ENCODE results near the gene TOGARAM1.

- TF ChIP-seq CTCF (conservative IDR thresholded peaks at IDR 0.05) (no peak), EZH2 (IDR thresholded peaks at IDR 0.05; ENCODE audit: low read depth) (no peak)
Observed at GRCh38 chr14:44990533-44990932, 28.5 kb downstream of the TOGARAM1 start.

Data from PC-9 (cell line).